H1 (cell line): ENCODE results near the gene TRIM4. TPM values are rescaled to one million over a fixed set of nuclear protein-coding genes. Genes with fewer than 3 reads are reported as not detected.

Source experiments
- CTCF ChIA-PET: fragments of 300-600 bp; sonication (Branson Sonifier 250); formaldehyde crosslinking; loops from one replicate; lab custom pipeline; 2021; ENCODE audit not compliant: partially characterized antibody; lab: Charles Lee
- POLR2A ChIA-PET: fragments of 300-600 bp; sonication (Branson Sonifier 250); formaldehyde crosslinking; loops from one replicate; lab custom pipeline; 2021; ENCODE audit warnings: inconsistent platforms; ENCODE audit not compliant: partially characterized antibody; lab: Charles Lee
- DNase-seq, 2 experiments: peaks; one replicate each; pipeline versions ENCODE4 v3.0.0 to v3.0.0-alpha.2; 2010 to 2022; ENCODE audit warnings: low spot score in 2 of 2, low read depth in 1 of 2, mixed read lengths in 1 of 2
- FAIRE-seq: peaks from 2 replicates; lab custom pipeline; 2011; peaks lifted over from hg19 to GRCh38; lab: Jason Lieb, UNC
- H2AFZ ChIP-seq: 2 replicates; pipeline ENCODE4 v1.8.1; 2012; ENCODE audit warnings: low read length, inconsistent platforms
- H2AK5ac ChIP-seq: 2 replicates; pipeline ENCODE4 v1.6.1; 2013; ENCODE audit warnings: low read depth, low read length
- H2BK120ac ChIP-seq: replicated peaks from 2 replicates; pipeline ENCODE3; 2013; ENCODE audit warnings: low read depth, low read length, inconsistent platforms
- H2BK12ac ChIP-seq: 2 replicates; pipeline ENCODE4 v1.6.1; 2013; ENCODE audit warnings: low read depth, low read length
- H2BK15ac ChIP-seq: 2 replicates; pipeline ENCODE4 v1.6.1; 2013; ENCODE audit warnings: low read length
- H2BK20ac ChIP-seq: 2 replicates; pipeline ENCODE4 v1.6.1; 2013; ENCODE audit warnings: low read length
- H2BK5ac ChIP-seq: 2 replicates; pipeline ENCODE4 v1.6.1; 2013; ENCODE audit warnings: low read depth, low read length
- H3K14ac ChIP-seq: 2 replicates; pipeline ENCODE4 v1.6.1; 2013; ENCODE audit warnings: inconsistent platforms; ENCODE audit not compliant: insufficient read length
- H3K18ac ChIP-seq: 2 replicates; pipeline ENCODE4 v1.6.1; 2013; ENCODE audit warnings: low read length; ENCODE audit errors: extremely low read depth
- H3K23ac ChIP-seq: 2 replicates; pipeline ENCODE4 v1.6.1; 2013; ENCODE audit warnings: inconsistent platforms; ENCODE audit not compliant: insufficient read length
- H3K23me2 ChIP-seq: 2 replicates; pipeline ENCODE4 v1.6.1; 2013; ENCODE audit warnings: low read depth, low read length
- H3K27ac ChIP-seq: 2 replicates; pipeline ENCODE4 v1.6.1; 2011; ENCODE audit warnings: low read depth, low read length, inconsistent platforms
- H3K27me3 ChIP-seq, 4 experiments: replicated peaks in 1 of 4; 1 replicate in 1 of 4; 2 replicates in 3 of 4; pipeline versions ENCODE4 v1.6.1 to v1.8.1; 2011 to 2013; ENCODE audit warnings: low read length in 3 of 4, mild to moderate bottlenecking in 3 of 4, inconsistent platforms in 2 of 4, mixed read lengths in 2 of 4, moderate library complexity in 1 of 4; ENCODE audit not compliant: control insufficient read depth in 3 of 4, insufficient read depth in 3 of 4; ENCODE audit errors: extremely low read depth in 1 of 4
- H3K36me3 ChIP-seq, 4 experiments: 2 replicates each; pipeline versions ENCODE4 v1.6.1 to v1.8.1; 2011 to 2013; ENCODE audit warnings: mild to moderate bottlenecking in 4 of 4, low read length in 3 of 4, moderate library complexity in 2 of 4, control low read depth in 1 of 4, inconsistent platforms in 1 of 4; ENCODE audit not compliant: insufficient read depth in 4 of 4, control insufficient read depth in 2 of 4
- H3K4ac ChIP-seq: replicated peaks from 2 replicates; pipeline ENCODE3; 2013; ENCODE audit warnings: low read length, low read depth, mixed read lengths, inconsistent platforms; ENCODE audit not compliant: insufficient read length
- H3K4me1 ChIP-seq, 4 experiments: replicated peaks in 1 of 4; 1 replicate in 1 of 4; 2 replicates in 3 of 4; pipeline versions ENCODE4 v1.6.1 to v1.8.1; 2011 to 2013; ENCODE audit warnings: low read length in 3 of 4, inconsistent platforms in 2 of 4, mixed read lengths in 1 of 4; ENCODE audit not compliant: insufficient read depth in 4 of 4, control insufficient read depth in 3 of 4
- H3K4me2 ChIP-seq, 2 experiments: 2 replicates each; pipeline versions ENCODE4 v1.6.1 to v1.8.1; 2011 to 2013; ENCODE audit warnings: low read depth in 2 of 2, low read length in 2 of 2, control low read depth in 1 of 2, inconsistent platforms in 1 of 2, mild to moderate bottlenecking in 1 of 2; ENCODE audit not compliant: insufficient read depth in 1 of 2
- H3K4me3 ChIP-seq, 4 experiments: fragments of 200-600, 300-600 bp in 1 of 4; sonication (generic), shearing (Covaris generic), sonication (Bioruptor Twin) in 1 of 4; 2 replicates each; pipeline versions ENCODE4 v1.5.1 to v1.8.1; 2011 to 2016; ENCODE audit warnings: low read length in 4 of 4, low read depth in 3 of 4, control low read depth in 2 of 4, inconsistent platforms in 2 of 4, mild to moderate bottlenecking in 2 of 4, mixed read lengths in 1 of 4, moderate library complexity in 1 of 4; ENCODE audit not compliant: insufficient read depth in 2 of 4; ENCODE audit errors: extremely low read depth in 1 of 4
- H3K56ac ChIP-seq: replicated peaks from 2 replicates; pipeline ENCODE3; 2013; ENCODE audit warnings: low read depth, mild to moderate bottlenecking, mixed read lengths, low read length, inconsistent platforms; ENCODE audit not compliant: insufficient read length
- H3K79me1 ChIP-seq: 2 replicates; pipeline ENCODE4 v1.6.1; 2013; ENCODE audit warnings: low read depth, low read length, control low read depth
- H3K79me2 ChIP-seq, 2 experiments: 2 replicates each; pipeline versions ENCODE4 v1.6.1 to v1.8.1; 2012 to 2013; ENCODE audit warnings: low read length in 2 of 2, mild to moderate bottlenecking in 2 of 2, inconsistent platforms in 1 of 2; ENCODE audit not compliant: insufficient read depth in 2 of 2, control insufficient read depth in 1 of 2
- H3K9ac ChIP-seq, 4 experiments: replicated peaks in 1 of 4; 1 replicate in 1 of 4; 2 replicates in 3 of 4; pipeline versions ENCODE4 v1.6.1 to v1.8.1; 2011 to 2013; ENCODE audit warnings: low read depth in 3 of 4, low read length in 3 of 4, control low read depth in 2 of 4, mild to moderate bottlenecking in 2 of 4, moderate library complexity in 2 of 4, inconsistent platforms in 1 of 4; ENCODE audit errors: extremely low read depth in 1 of 4
- H3K9me3 ChIP-seq, 2 experiments: 2 replicates each; pipeline versions ENCODE4 v1.6.1 to v1.8.1; 2012 to 2013; ENCODE audit warnings: mild to moderate bottlenecking in 2 of 2, moderate library complexity in 2 of 2, control low read depth in 1 of 2, inconsistent platforms in 1 of 2, low read depth in 1 of 2, low read length in 1 of 2, mixed read lengths in 1 of 2; ENCODE audit not compliant: insufficient read depth in 2 of 2
- H4K20me1 ChIP-seq, 2 experiments: replicated peaks in 1 of 2; 2 replicates each; pipeline versions ENCODE3 to v1.8.1; 2011 to 2013; ENCODE audit warnings: inconsistent platforms in 2 of 2, low read length in 2 of 2, mild to moderate bottlenecking in 1 of 2; ENCODE audit not compliant: insufficient read depth in 2 of 2, control insufficient read depth in 1 of 2
- H4K5ac ChIP-seq: 2 replicates; pipeline ENCODE4 v1.6.1; 2013; ENCODE audit warnings: low read length, low read depth, mixed read lengths, inconsistent platforms; ENCODE audit not compliant: insufficient read length
- H4K8ac ChIP-seq: 2 replicates; pipeline ENCODE4 v1.8.0; 2013; ENCODE audit warnings: mild to moderate bottlenecking, moderate library complexity, low read length, inconsistent platforms; ENCODE audit not compliant: insufficient read depth; ENCODE audit errors: extremely low read depth
- H4K91ac ChIP-seq: replicated peaks from 2 replicates; pipeline ENCODE3; 2013; ENCODE audit warnings: low read length, mixed read lengths, inconsistent platforms; ENCODE audit not compliant: insufficient read length
- BCL11A ChIP-seq, 2 experiments: IDR thresholded peaks; one replicate each; pipeline ENCODE4 v1.6.1; 2011; ENCODE audit warnings: low read depth in 2 of 2, low read length in 2 of 2, mild to moderate bottlenecking in 2 of 2
- BRCA1 ChIP-seq: IDR thresholded peaks from 2 replicates; pipeline ENCODE4 v1.6.1; 2012; ENCODE audit warnings: low read depth, low read length, improper control_type of control experiment
- CHD2 ChIP-seq: IDR thresholded peaks from 2 replicates; pipeline ENCODE4 v1.6.1; 2012; ENCODE audit warnings: low read length, improper control_type of control experiment
- CTBP2 ChIP-seq: IDR thresholded peaks from 2 replicates; pipeline ENCODE4 v1.7.0; 2011; ENCODE audit warnings: borderline replicate concordance, mild to moderate bottlenecking, moderate library complexity, mixed read lengths, low read length; ENCODE audit not compliant: insufficient read depth, insufficient read length
- HDAC6 ChIP-seq: IDR thresholded peaks from one replicate; pipeline ENCODE4 v1.7.1; 2012; ENCODE audit warnings: low read depth, mild to moderate bottlenecking, inconsistent platforms, low read length, moderate library complexity
- KDM1A ChIP-seq: fragments of 200-600, 300-600 bp; sonication (generic); IDR thresholded peaks from 2 replicates; pipeline ENCODE4 v1.7.1; 2016; ENCODE audit warnings: mild to moderate bottlenecking, low read length, borderline replicate concordance
- NANOG ChIP-seq: IDR thresholded peaks from 2 replicates; pipeline ENCODE4 v1.6.1; 2011; ENCODE audit warnings: low read length, low read depth, mild to moderate bottlenecking, inconsistent platforms; ENCODE audit not compliant: insufficient read depth, poor library complexity, severe bottlenecking
- SIRT6 ChIP-seq: IDR thresholded peaks from one replicate; pipeline ENCODE4 v1.7.1; 2012; ENCODE audit warnings: low read length, inconsistent platforms
- SP2 ChIP-seq: IDR thresholded peaks from 2 replicates; pipeline ENCODE4 v1.6.1; 2012; ENCODE audit warnings: mild to moderate bottlenecking, low read length, inconsistent platforms
- TAF7 ChIP-seq: optimal IDR thresholded peaks from 2 replicates; pipeline ENCODE3; 2011; ENCODE audit warnings: low read depth, mild to moderate bottlenecking, inconsistent platforms, low read length, moderate library complexity, borderline replicate concordance
- TBP ChIP-seq: IDR thresholded peaks from 2 replicates; pipeline ENCODE4 v1.6.1; 2011; ENCODE audit warnings: low read depth, low read length, improper control_type of control experiment
- YY1 ChIP-seq: IDR thresholded peaks from 2 replicates; pipeline ENCODE4 v1.6.1; 2011; ENCODE audit warnings: low read depth, mild to moderate bottlenecking, low read length
- WGBS, 2 experiments: shearing (Covaris generic) in 1 of 2; methylation state at CpG; one replicate each; pipeline versions ENCODE4 v1.1.6 to v1.1.7; 2013 to 2015; ENCODE audit warnings: low lambda C conversion rate in 2 of 2, mixed read lengths in 2 of 2, inconsistent platforms in 1 of 2, low coverage in 1 of 2, missing lambda C conversion rate in 1 of 2; ENCODE audit not compliant: insufficient replicate concordance in 2 of 2, insufficient coverage in 1 of 2, insufficient read length in 1 of 2; ENCODE audit errors: extremely low coverage in 1 of 2, missing lambda C conversion rate in 1 of 2; 5-methylcytosine and 5-hydroxymethylcytosine counted together
- polyA plus RNA-seq, 7 experiments: library from polyadenylated mRNA; depleted of rRNA in 3 of 7; stranded (reverse) in 5 of 7; unstranded in 2 of 7; fragments of >200 nt in 5 of 7; fragments of 200-250 nt in 2 of 7; gene quantifications; 1 replicate in 5 of 7; 2 replicates in 1 of 7; 4 replicates in 1 of 7; pipeline versions ENCODE4 v1.2.1 to v1.2.3, GENCODE V29; 2011 to 2013; ENCODE audit warnings: missing spikeins in 2 of 7, mixed read lengths in 2 of 7
- total RNA-seq: library from RNA; stranded (reverse); fragmentation: NEBNext Ultra II Directional; extraction: Animal tissue kit (Norgen Biotek cat#: 25700); gene quantifications from 2 replicates; pipeline ENCODE4 v1.2.1, GENCODE V29; 2021

TRIM4 gene
- total and polyA plus RNA-seq, 2 of the 8 experiments (the other 6 are each of a cell fraction or from before 2014, with no cell fraction given), result 0.03 to 7.3 TPM

DNA sequence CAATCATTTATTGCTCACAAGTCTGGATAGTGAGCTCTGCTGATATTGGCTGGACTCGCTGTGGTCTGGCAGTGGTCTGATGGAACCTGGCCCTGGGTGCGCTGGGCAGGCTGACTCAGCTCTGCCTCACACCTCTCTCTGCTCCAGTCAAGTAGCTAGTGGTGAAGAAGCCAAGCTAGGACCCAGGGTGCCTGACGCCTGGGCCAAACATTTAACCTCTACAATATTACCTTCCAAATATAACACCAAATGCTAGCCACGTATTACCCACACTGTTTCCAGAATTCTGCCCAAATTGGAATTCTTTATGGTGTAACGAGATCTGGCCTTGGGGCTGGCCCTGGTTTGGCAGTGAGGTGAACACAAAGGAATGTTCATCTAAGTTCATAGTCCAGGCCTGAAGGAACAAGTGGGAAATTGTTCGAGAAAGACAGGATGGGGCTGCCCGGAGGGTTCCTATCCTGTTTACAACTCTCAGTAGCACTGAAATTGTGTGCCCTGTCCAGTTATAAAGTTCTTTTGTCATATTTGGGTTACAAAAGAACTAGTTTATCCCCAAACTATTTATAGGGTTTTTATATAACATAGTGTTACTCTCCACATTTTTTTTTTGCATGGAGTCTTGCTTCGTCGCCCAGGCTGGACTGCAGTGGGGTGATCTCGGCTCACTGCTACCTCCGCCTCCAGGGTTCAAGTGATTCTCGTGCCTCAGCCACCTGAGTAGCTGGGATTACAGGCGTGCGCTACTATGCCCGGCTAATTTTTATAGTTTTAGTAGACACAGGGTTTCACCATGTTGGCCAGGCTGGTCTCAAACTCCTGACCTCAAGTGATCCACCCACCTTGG is 58.8 kb downstream of the TRIM4 start:
- DNase-seq (no peak), FAIRE-seq (no peak)
- Histone ChIP-seq H3K79me1 (no peaks in the 10 kb centered on the region), H3K9me3 (peaks cover 9 to 12% of the 10 kb centered on the region in 2 experiments; a peak in 2 of 4 replicates), H2BK15ac (no peak overlapping the region), H2BK120ac (no peak overlapping the region), H3K4me1 (no peaks in the 10 kb centered on the region), H2AK5ac (no peak overlapping the region), H2BK5ac (no peak overlapping the region), H3K23me2 (no peaks in the 10 kb centered on the region), H4K8ac (no peak overlapping the region), H3K4ac (no peak overlapping the region), H4K91ac (no peak overlapping the region), H3K23ac (no peak overlapping the region), H2BK20ac (no peak overlapping the region), H3K27me3 (no peaks in the 10 kb centered on the region; a peak in 1 of 7 replicates), H4K20me1 (no peaks in the 10 kb centered on the region), H3K9ac (no peak overlapping the region), H2AFZ (no peak overlapping the region), H3K27ac (no peak overlapping the region), H3K56ac (no peak overlapping the region), H3K4me3 (no peak overlapping the region), H4K5ac (no peak overlapping the region), H3K4me2 (no peak overlapping the region), H3K18ac (no peak overlapping the region), H3K79me2 (no peaks in the 10 kb centered on the region), H3K36me3 (no peaks in the 10 kb centered on the region), H3K14ac (no peak overlapping the region), H2BK12ac (no peak overlapping the region)
- ChIA-PET POLR2A (no interaction called here), CTCF (interaction anchor here (0.7 kb wide), 1 partner anchor 121 kb away, joined by 3 read pairs; no protein-coding TSS in a partner anchor)
- TF ChIP-seq YY1 (no peak), HDAC6 (no peak), BCL11A (IDR thresholded peaks at IDR 0.05; ENCODE audit: low read depth in 2 of 2, low read length in 2 of 2) (no peak), TBP (no peak), TAF7 (no peak), KDM1A (no peak), SIRT6 (no peak), CTBP2 (no peak), BRCA1 (no peak), SP2 (no peak), CHD2 (no peak), NANOG (no peak)
- 88% methylated on average over 15 of the region's 15 CpGs; no CpG with 5 or more reads in 1 of the 2 experiments for WGBS, 2 experiments
